Loucy (cell line): Measurements from ENCODE around the gene ANO1.

Experiments
- EZH2phosphoT487 ChIP-seq: fragments of 200-600 bp; IDR thresholded peaks from 2 replicates; pipeline ENCODE4 v1.6.1; 2018; ENCODE audit warnings: antibody characterized with exemption, mild to moderate bottlenecking, moderate library complexity, borderline replicate concordance
- TF ChIP-seq, protein P1 (sequence below): fragments of 200-600 bp; sonication (generic); conservative IDR thresholded peaks from 2 replicates; pipeline ENCODE4 v1.5.1; 2014; ENCODE audit warnings: mild to moderate bottlenecking, antibody characterized with exemption, low read length

DNA sequence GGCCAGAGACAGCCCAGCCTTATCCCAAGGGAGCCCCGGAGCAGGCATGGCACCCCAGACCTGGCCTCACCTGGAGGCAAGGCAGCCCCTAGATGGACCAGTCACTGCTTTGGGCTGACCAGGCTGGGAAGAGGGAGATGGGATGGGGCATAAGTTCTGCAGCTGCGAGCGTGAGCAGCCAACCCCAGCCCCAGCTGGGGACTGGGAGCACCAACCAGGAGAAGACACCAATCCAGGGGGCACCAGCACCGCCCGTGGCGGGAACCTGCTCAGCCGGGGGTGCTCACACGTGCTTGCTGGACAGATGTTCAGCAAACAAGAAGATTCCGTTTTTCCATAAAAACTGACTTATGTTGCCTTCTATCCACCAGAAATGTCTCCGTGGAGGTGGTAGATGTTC is 108.8 kb downstream of the ANO1 start:
- TF ChIP-seq, protein P1, sequence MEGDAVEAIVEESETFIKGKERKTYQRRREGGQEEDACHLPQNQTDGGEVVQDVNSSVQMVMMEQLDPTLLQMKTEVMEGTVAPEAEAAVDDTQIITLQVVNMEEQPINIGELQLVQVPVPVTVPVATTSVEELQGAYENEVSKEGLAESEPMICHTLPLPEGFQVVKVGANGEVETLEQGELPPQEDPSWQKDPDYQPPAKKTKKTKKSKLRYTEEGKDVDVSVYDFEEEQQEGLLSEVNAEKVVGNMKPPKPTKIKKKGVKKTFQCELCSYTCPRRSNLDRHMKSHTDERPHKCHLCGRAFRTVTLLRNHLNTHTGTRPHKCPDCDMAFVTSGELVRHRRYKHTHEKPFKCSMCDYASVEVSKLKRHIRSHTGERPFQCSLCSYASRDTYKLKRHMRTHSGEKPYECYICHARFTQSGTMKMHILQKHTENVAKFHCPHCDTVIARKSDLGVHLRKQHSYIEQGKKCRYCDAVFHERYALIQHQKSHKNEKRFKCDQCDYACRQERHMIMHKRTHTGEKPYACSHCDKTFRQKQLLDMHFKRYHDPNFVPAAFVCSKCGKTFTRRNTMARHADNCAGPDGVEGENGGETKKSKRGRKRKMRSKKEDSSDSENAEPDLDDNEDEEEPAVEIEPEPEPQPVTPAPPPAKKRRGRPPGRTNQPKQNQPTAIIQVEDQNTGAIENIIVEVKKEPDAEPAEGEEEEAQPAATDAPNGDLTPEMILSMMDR: no peak
- no peak for TF ChIP-seq EZH2phosphoT487
